Aorta (tissue), 5 donors: ENCODE measurements around the gene PDZRN4. TPM values are rescaled to one million over a fixed set of nuclear protein-coding genes. Genes with fewer than 3 reads are reported as not detected.

Experiments used
- ATAC-seq: fragments of 200-7000 bp; cut with Tn5 transposase; one replicate; pipeline ENCODE4 v1.9.1; 2022; ENCODE audit warnings: moderate library complexity; ENCODE audit not compliant: low FRiP score
- DNase-seq, 2 donors: peaks; one replicate each; pipeline ENCODE4 v3.0.0-alpha.2; 2020
- H3K27ac ChIP-seq, 2 donors: one replicate each; pipeline ENCODE4 v1.5.1; 2013; ENCODE audit warnings: low read length in 2 of 2, mild to moderate bottlenecking in 2 of 2, moderate library complexity in 2 of 2, control low read depth in 1 of 2, inconsistent platforms in 1 of 2, low read depth in 1 of 2
- H3K27me3 ChIP-seq, 2 donors: one replicate each; pipeline ENCODE4 v1.6.1; 2013; ENCODE audit warnings: control low read depth in 1 of 2, low read length in 1 of 2, mild to moderate bottlenecking in 1 of 2, moderate library complexity in 1 of 2; ENCODE audit not compliant: insufficient read depth in 2 of 2, control insufficient read depth in 1 of 2
- H3K36me3 ChIP-seq, 2 donors: one replicate each; pipeline ENCODE4 v1.6.1; 2013; ENCODE audit warnings: control low read depth in 1 of 2, low read length in 1 of 2, mild to moderate bottlenecking in 1 of 2; ENCODE audit not compliant: insufficient read depth in 2 of 2, control insufficient read depth in 1 of 2
- H3K4me1 ChIP-seq, 2 donors: one replicate each; pipeline ENCODE4 v1.6.1; 2013; ENCODE audit warnings: low read length in 2 of 2, control low read depth in 1 of 2, mild to moderate bottlenecking in 1 of 2, moderate library complexity in 1 of 2; ENCODE audit not compliant: insufficient read depth in 2 of 2, control insufficient read depth in 1 of 2
- H3K4me3 ChIP-seq, 2 donors: one replicate each; pipeline ENCODE4 v1.5.1; 2013; ENCODE audit warnings: low read length in 2 of 2, control low read depth in 1 of 2, mild to moderate bottlenecking in 1 of 2
- H3K9me3 ChIP-seq: one replicate; pipeline ENCODE4 v1.6.1; 2013; ENCODE audit warnings: mild to moderate bottlenecking, low read length; ENCODE audit not compliant: control insufficient read depth
- WGBS, 2 donors: extraction: QIAGEN DNeasy Blood & Tissue Kit; methylation state at CpG; one replicate each; pipeline ENCODE4 v1.1.7; 2013; 5-methylcytosine and 5-hydroxymethylcytosine counted together
- intact Hi-C, 2 donors: fragments of 100-400 bp; cut with DNase I; formaldehyde crosslinking; loops; one replicate each; pipeline versions ENCODE4 v1.14.2 to v1.15.0; 2022
- polyA plus RNA-seq, 2 donors: library from polyadenylated mRNA; stranded (reverse); fragments of 200-250 nt; gene quantifications; one replicate each; pipeline ENCODE4 v1.2.3, GENCODE V29; 2013
- total RNA-seq, 2 donors: library from RNA; stranded (reverse); fragmentation: NEBNext Ultra II Directional; extraction: Animal tissue kit (Norgen Biotek cat#: 25700); gene quantifications; one replicate each; pipeline ENCODE4 v1.2.1, GENCODE V29; 2021
- donor health status: healthy with polysubstance abuse.
- donor health status: Bipolar disorder and iron deficiency.
- donor health status: DM: no; HTN: no; CAD: no.
- donor health status: DM: no; HTN: no; CAD: no.
- donor health status: DM: yes; HTN: yes; CAD: no.

The PDZRN4 gene
- total and polyA plus RNA-seq, 4 donors, result 1.2 to 11.2 (median 4.3) TPM

DNA sequence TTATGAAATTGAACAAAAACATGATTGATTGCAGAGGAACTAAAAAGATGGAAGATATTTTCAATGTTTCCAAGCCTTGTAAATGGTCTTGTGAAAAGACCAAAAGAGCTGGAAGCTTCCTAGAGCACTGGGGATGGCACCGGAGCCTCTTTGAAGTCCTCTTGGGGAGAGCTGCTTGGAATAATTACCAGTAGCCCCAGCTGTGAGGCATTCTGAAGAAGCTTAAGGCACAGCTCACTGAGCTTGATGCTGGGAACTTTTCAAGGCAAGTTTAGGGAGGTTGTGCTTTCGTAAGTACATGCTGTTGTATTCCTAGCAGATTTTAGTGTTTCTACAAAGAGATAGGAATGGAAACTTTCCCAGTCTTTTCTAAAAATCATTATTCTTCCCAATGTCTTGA lies 13.9 kb downstream of the PDZRN4 start:
- no peaks in the 10 kb centered on the region for H3K27me3 ChIP-seq
- intact Hi-C loops, result no loop called here
- no peak overlapping the region for H3K27ac ChIP-seq
- no peaks in the 10 kb centered on the region for H3K4me1 ChIP-seq
- no peak for DNase-seq
- H3K4me3 ChIP-seq, result no peak overlapping the region
- ATAC-seq, result no peak
- H3K9me3 ChIP-seq, result no peaks in the 10 kb centered on the region
- H3K36me3 ChIP-seq, result no peaks in the 10 kb centered on the region
- 58 to 66% methylated on average over 2 of the region's 2 CpGs for WGBS, 2 donors

DNA sequence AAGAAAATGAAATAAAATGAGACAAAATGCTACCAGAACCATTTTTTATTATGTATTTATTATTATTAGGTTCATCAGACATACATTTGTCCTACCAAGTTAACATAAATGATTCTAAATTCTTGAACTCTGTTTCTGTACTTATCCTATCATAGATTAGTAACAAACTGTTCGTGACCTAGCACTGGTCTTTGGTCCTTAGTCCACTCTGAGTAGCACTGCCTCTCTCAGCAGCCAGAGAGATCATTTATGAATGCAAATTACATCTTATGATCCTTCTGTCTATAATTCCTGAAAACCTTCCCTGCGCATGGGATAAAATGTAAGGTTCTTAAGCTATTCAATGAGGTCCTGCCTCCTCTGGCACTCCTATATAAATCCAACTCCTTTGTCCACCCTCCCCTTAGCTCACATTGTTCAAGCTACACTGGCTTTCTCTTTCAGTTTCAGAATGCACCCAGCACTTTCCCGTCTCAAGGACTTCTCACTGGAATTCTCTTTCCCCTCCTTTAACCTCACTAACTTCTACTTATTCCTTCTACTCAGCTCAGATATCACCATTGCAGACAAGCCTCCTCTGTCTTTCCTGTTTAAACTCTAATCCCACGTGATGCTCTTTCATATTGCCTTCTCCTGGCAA lies 17.1 kb downstream of the PDZRN4 start:
- Histone ChIP-seq H3K4me3 (peak overlapping the region; percentile 25 to 52), H3K27ac (peak overlapping the region in 1 of 2 donors; percentile 75), H3K27me3 (no peaks in the 10 kb centered on the region), H3K4me1 (no peaks in the 10 kb centered on the region), H3K36me3 (no peaks in the 10 kb centered on the region), H3K9me3 (no peaks in the 10 kb centered on the region)
- DNase-seq, result no peak
- intact Hi-C loops, result no loop called here
- WGBS, 2 donors, result 19 to 24% methylated on average over 4 of the region's 4 CpGs
- ATAC-seq, result peak; percentile 79

DNA sequence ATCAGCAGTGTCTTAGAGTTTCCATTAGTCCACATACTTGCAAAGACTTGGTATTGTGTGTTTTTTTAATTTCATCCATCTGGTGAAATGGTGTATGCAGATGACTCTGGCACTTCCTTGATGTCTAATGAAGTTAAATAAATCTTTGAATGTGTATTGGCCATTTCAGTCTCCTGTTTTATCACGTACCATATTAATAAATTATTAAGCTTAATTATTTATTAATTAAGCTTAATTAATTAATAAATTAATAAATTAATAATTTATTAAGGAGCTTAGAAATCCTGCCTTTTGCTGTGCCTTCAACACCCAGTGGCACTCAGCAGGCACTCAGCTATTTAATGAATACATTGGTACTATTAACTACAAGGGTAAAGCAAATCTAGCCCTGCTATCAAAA lies 18.2 kb downstream of the PDZRN4 start:
- 90 to 96% methylated on average over 1 of the region's 1 CpG for WGBS, 2 donors
- DNase-seq, result no peak
- H3K9me3 ChIP-seq, result no peaks in the 10 kb centered on the region
- intact Hi-C loops, result no loop called here
- H3K36me3 ChIP-seq, result no peaks in the 10 kb centered on the region
- no peaks in the 10 kb centered on the region for H3K27me3 ChIP-seq
- no peak overlapping the region for H3K27ac ChIP-seq
- no peaks in the 10 kb centered on the region for H3K4me1 ChIP-seq
- no peak overlapping the region for H3K4me3 ChIP-seq
- no peak for ATAC-seq

DNA sequence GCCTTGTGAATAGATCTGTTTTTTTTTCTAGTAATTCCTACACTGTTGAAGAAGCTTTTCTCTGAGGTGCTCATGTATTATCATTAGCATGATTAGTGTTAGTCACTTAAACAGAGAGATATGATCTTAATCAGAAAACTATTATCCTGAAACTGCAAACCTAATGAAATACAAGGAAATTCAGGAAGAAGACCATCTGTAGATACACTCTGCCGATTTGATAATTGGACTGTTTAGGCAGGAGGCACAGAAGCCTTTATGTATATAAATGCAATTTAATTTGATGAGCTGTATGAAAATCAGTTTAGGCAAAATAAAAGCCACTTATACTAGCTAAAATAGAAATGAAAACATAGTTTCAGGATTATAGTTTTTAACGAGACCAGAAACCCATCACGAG lies 23.3 kb downstream of the PDZRN4 start:
- ATAC-seq, result no peak
- Histone ChIP-seq H3K27me3 (no peaks in the 10 kb centered on the region), H3K4me1 (no peaks in the 10 kb centered on the region), H3K36me3 (no peaks in the 10 kb centered on the region), H3K9me3 (no peaks in the 10 kb centered on the region), H3K27ac (no peak overlapping the region), H3K4me3 (no peak overlapping the region)
- intact Hi-C loops, result no loop called here
- 83 to 90% methylated on average over 3 of the region's 3 CpGs for WGBS, 2 donors
- DNase-seq, result no peak

DNA sequence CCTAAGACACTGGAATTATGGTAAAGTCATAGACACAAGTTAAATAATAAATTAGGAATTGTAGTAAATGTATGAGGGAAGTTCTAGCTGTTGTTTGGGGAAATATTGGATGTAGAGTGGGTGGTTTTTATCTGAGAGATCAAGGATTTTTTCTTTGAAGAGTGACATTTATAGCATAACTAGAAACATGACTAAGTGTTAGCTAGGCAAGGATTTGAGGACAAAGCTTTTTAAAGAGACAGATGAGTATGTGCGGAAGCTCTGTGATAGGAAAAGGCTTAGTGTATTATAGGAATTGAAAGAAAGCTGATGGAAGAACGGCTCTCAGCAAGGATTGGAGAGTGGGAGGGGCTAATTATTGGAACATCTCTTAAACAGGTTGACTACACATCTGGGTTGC lies 24.5 kb downstream of the PDZRN4 start:
- intact Hi-C loops, result no loop called here
- DNase-seq (no peak), ATAC-seq (no peak)
- Histone ChIP-seq H3K36me3 (no peaks in the 10 kb centered on the region), H3K9me3 (no peaks in the 10 kb centered on the region), H3K27me3 (no peaks in the 10 kb centered on the region), H3K4me3 (no peak overlapping the region), H3K27ac (no peak overlapping the region), H3K4me1 (peaks cover 0 to 1% of the 10 kb centered on the region in 2 donors)
- WGBS, 2 donors, result 44 to 64% methylated on average over 2 of the region's 2 CpGs

DNA sequence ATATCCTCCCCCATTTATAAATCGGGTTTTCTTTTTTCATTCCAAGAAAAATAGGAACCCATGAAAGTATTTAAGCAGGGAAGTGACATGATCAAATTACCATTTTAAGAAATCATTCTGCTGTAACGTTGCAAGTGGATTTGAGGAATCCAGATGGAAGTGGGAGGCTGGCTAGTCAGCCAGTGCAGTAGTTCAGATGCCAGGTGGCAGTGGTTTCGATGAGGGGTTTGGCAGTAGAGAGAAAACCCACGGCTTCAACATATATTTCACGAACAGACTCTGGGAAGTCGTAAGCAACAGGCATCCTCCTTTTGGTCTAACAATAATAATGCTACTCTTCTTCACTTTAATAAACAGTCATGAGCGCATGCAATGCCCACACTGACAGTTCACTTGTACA lies 25.0 kb downstream of the PDZRN4 start:
- Histone ChIP-seq H3K27ac (peak overlapping the region in 1 of 2 donors; percentile 78), H3K36me3 (no peaks in the 10 kb centered on the region), H3K4me3 (no peak overlapping the region), H3K9me3 (no peaks in the 10 kb centered on the region), H3K4me1 (peaks cover 0 to 4% of the 10 kb centered on the region in 2 donors), H3K27me3 (no peaks in the 10 kb centered on the region)
- ATAC-seq (no peak), DNase-seq (no peak)
- intact Hi-C loops, result no loop called here
- WGBS, 2 donors, result 42 to 55% methylated on average over 7 of the region's 7 CpGs

DNA sequence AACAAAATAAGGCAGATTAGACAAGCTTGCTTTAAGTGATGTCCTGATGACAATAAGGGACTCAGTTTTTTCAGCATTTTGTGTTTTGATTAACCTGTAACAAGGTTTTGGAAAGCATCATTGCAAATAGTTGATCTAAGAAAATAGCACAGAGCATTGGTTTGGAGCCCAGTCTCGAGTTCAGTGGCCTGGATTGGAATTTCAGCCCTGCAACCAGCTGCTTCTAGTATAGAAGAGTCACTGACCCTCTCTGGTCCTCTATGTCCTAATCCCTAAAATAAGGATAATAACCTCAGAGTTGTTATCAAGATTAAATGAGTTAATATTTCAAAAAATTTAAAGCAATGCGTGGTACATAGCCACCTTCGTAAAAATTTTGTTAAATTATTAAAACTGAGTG lies 25.5 kb downstream of the PDZRN4 start:
- 66 to 70% methylated on average over 3 of the region's 3 CpGs for WGBS, 2 donors
- H3K4me3 ChIP-seq, result no peak overlapping the region
- ATAC-seq (no peak), DNase-seq (no peak)
- intact Hi-C loops, result no loop called here
- H3K27ac ChIP-seq, result peak overlapping the region in 1 of 2 donors; percentile 78
- H3K36me3 ChIP-seq, result no peaks in the 10 kb centered on the region
- H3K9me3 ChIP-seq, result no peaks in the 10 kb centered on the region
- H3K27me3 ChIP-seq, result no peaks in the 10 kb centered on the region
- peaks cover 0 to 4% of the 10 kb centered on the region in 2 donors for H3K4me1 ChIP-seq

DNA sequence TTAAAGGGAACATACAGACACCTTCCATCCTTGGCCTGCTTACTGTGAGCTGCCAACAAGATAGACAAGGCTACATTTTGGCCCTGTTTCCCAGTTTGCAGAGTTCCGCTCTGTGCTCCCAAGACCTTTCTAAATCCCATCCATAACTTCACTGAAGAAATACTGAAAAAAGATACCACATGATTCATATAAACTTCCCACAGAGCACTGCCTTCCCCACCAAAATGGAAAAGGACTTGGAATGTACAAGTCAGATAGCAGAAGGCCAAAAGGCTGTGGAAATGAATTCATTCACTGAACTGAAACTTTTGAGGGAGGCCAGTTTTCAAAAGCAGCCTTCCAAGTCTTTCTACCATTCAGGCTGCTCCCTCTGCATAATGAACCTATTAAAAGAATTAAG lies 29.6 kb downstream of the PDZRN4 start:
- H3K27ac ChIP-seq, result peak overlapping the region in 1 of 2 donors; percentile 33

DNA sequence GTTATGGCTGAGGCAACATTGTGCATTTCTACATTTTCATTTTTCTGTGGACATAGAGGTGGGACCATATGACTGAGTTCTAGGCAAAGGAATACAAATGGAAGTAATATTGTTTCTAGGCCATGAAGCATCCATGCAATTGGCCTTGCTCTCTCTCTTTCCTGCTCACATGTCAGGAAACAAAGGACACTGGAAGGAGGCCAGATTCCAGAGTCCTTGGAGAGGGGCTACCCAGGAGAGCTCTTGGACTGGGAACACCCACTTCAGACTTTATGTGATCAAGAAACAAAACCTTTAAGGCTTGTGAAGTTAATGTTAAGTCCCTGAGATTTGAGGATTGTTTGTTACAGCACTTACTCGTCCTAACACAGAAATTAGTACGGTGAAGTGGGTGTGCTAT lies 32.8 kb downstream of the PDZRN4 start:
- intact Hi-C loops, result no loop called here
- DNase-seq, result no peak
- H3K9me3 ChIP-seq, result no peaks in the 10 kb centered on the region
- no peaks in the 10 kb centered on the region for H3K36me3 ChIP-seq
- H3K27me3 ChIP-seq, result no peaks in the 10 kb centered on the region
- H3K4me3 ChIP-seq, result no peak overlapping the region
- H3K4me1 ChIP-seq, result peaks cover 2 to 4% of the 10 kb centered on the region in 2 donors
- WGBS, 2 donors, result 90 to 91% methylated on average over 2 of the region's 2 CpGs
- H3K27ac ChIP-seq, result no peak overlapping the region
- ATAC-seq, result no peak

More for the DNA sequence above, 29.6 kb downstream of the PDZRN4 start:
- Histone ChIP-seq H3K27me3 (no peaks in the 10 kb centered on the region), H3K9me3 (no peaks in the 10 kb centered on the region), H3K36me3 (no peaks in the 10 kb centered on the region), H3K4me3 (no peak overlapping the region), H3K4me1 (peaks cover 2 to 4% of the 10 kb centered on the region in 2 donors)
- intact Hi-C loops, result no loop called here
- 50 to 53% methylated on average over 1 of the region's 1 CpG for WGBS, 2 donors
- DNase-seq (no peak), ATAC-seq (no peak)
